Measurements from ENCODE around the gene ACOT9.
A peak's percentile ranks its signal among the peaks of the same experiment; 100 is the strongest.
"Not testable (repeated sequence)": the region's sequence is repeated elsewhere in the genome, so short reads cannot be mapped to it uniquely, and the experiment has no call there.

Gene ACOT9

DNA sequence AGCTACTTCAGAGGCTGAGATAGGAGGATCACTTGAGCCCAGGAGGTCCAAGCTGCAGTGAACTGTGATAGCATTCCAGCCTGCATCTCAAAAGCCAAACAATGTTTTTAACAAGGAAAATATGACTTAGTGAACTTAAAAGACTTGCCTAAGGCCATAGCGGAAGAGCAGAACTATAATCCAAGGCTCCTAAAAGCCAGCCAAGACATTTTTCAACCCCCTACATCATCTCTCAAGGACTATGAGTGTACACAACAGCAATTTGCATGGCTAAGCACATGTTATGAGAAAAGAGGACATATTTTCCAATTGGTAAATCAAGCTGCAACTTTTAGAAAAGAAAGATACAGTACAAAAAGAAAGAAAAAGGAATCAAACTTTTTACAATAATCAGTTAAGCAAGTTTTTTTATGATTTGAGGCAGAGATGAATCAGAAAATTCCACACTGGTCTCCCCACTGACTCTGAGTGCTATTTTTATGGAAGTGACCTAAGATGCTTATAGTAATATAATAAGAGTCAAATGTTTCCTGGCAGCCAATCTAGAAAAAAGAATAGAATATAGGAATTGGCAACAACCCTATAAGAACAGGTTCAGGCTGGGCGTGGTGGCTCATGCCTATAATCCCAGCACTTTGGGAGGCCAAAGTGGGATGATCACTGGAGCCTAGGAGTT is 9.8 kb upstream of the ACOT9 start:
- DNase-seq = no peak
- Histone ChIP-seq H3K36me3 (ENCODE audit: control insufficient read depth in 4 of 4, insufficient read depth in 4 of 4, low read length in 3 of 4) (no peaks in the 10 kb centered on the region), H3K27me3 (replicated peaks in 2 of 5; ENCODE audit: control insufficient read depth in 4 of 5, insufficient read depth in 5 of 5, low read length in 4 of 5) (peaks cover 0 to 3% (median 0%) of the 10 kb centered on the region in 5 experiments), H3K27ac (ENCODE audit: insufficient read depth in 1 of 2, low read depth in 1 of 2, low read length in 2 of 2, poor library complexity in 1 of 2, severe bottlenecking in 2 of 2) (no peak overlapping the region), H3K4me3 (ENCODE audit: control insufficient read depth in 1 of 7, extremely low read depth in 1 of 7, insufficient read depth in 4 of 7, low read depth in 2 of 7, low read length in 6 of 7) (no peak overlapping the region), H3K9me3 (ENCODE audit: control extremely low read depth in 1 of 5, control insufficient read depth in 4 of 5, insufficient read depth in 2 of 5, low read depth in 1 of 5, low read length in 4 of 5) (no peaks in the 10 kb centered on the region), H3K4me1 (ENCODE audit: control extremely low read depth in 1 of 4, control insufficient read depth in 4 of 4, insufficient read depth in 4 of 4, low read length in 3 of 4) (peaks cover 0 to 2% (median under 1%) of the 10 kb centered on the region in 4 experiments)
- ChIA-PET CTCF (interaction anchor here (1.1 to 1.7 kb wide), 3 partner anchors 10 to 150 kb away, joined by 3 to 4 read pairs (median 4); partner anchors contain the start of gene ACOT9), POLR2A (no interaction called here)
- WGBS (ENCODE audit: insufficient coverage) = 75% methylated on average over 2 of the region's 2 CpGs

DNA sequence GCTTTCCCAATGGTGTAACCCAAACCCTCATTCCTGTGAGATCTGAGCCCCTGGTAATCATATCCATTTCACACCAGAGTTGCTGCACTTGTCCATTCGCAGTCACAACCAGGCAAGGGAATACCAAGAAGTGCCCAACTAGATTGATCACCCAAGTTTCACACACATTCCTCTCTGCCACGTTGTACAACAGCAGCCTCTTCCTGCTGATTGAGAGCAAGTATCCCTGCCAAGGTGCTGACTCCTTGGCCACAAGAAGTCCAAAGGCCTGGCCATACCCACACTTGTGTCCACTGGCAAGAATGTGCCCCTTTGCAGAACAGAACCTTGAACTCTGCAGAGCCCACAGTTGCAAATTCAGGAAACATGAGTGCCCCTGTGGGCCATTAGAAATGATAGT is 6.5 kb upstream of the ACOT9 start:
- POLR2A ChIA-PET = no interaction called here

DNA sequence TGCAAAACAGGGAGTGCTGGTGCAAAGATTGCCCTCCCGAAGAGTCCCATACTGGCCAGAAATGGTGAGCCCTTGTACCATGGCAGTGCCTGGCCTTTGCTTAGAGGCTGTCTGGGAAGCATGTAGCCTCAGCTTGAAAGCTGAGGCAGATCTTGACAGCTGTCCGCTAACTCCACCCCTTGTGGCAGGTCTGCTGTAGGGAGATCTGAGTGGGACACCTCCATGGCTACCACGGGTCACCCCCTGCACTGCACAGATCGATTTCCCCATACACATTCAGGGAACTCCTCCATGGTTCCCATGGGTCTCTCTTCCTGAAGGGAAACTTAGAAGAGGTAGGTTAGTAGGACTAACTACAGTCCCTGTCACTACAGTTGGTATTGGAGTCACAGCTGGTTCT is 6.1 kb upstream of the ACOT9 start:
- H3K4me1 ChIP-seq (ENCODE audit: control extremely low read depth in 1 of 4, control insufficient read depth in 4 of 4, insufficient read depth in 4 of 4, low read length in 3 of 4) = peaks cover 0 to 3% (median 0%) of the 10 kb centered on the region in 4 experiments
- no peak overlapping the region for H3K27ac ChIP-seq (ENCODE audit: insufficient read depth in 1 of 2, low read depth in 1 of 2, low read length in 2 of 2, poor library complexity in 1 of 2, severe bottlenecking in 2 of 2)
- H3K36me3 ChIP-seq (ENCODE audit: control insufficient read depth in 4 of 4, insufficient read depth in 4 of 4, low read length in 3 of 4) = no peaks in the 10 kb centered on the region
- H3K27me3 ChIP-seq (replicated peaks in 2 of 5; ENCODE audit: control insufficient read depth in 4 of 5, insufficient read depth in 5 of 5, low read length in 4 of 5) = peaks cover 0 to 3% (median 0%) of the 10 kb centered on the region in 5 experiments
- POLR2A ChIA-PET = no interaction called here
- DNase-seq = no peak
- CTCF ChIA-PET = no interaction called here
- no peak overlapping the region for H3K4me3 ChIP-seq (ENCODE audit: control insufficient read depth in 1 of 7, extremely low read depth in 1 of 7, insufficient read depth in 4 of 7, low read depth in 2 of 7, low read length in 6 of 7)
- WGBS (ENCODE audit: insufficient coverage) = 93% methylated on average over 3 of the region's 4 CpGs
- H3K9me3 ChIP-seq (ENCODE audit: control extremely low read depth in 1 of 5, control insufficient read depth in 4 of 5, insufficient read depth in 2 of 5, low read depth in 1 of 5, low read length in 4 of 5) = no peaks in the 10 kb centered on the region

More for the DNA sequence above, 6.5 kb upstream of the ACOT9 start:
- peaks cover 0 to 3% (median 0%) of the 10 kb centered on the region in 4 experiments for H3K4me1 ChIP-seq (ENCODE audit: control extremely low read depth in 1 of 4, control insufficient read depth in 4 of 4, insufficient read depth in 4 of 4, low read length in 3 of 4)
- 56% methylated on average over 2 of the region's 2 CpGs for WGBS (ENCODE audit: insufficient coverage)
- no peaks in the 10 kb centered on the region for H3K36me3 ChIP-seq (ENCODE audit: control insufficient read depth in 4 of 4, insufficient read depth in 4 of 4, low read length in 3 of 4)
- no peak for DNase-seq
- H3K27ac ChIP-seq (ENCODE audit: insufficient read depth in 1 of 2, low read depth in 1 of 2, low read length in 2 of 2, poor library complexity in 1 of 2, severe bottlenecking in 2 of 2) = no peak overlapping the region
- CTCF ChIA-PET = no interaction called here
- H3K27me3 ChIP-seq (replicated peaks in 2 of 5; ENCODE audit: control insufficient read depth in 4 of 5, insufficient read depth in 5 of 5, low read length in 4 of 5) = peaks cover 0 to 3% (median 0%) of the 10 kb centered on the region in 5 experiments
- no peaks in the 10 kb centered on the region for H3K9me3 ChIP-seq (ENCODE audit: control extremely low read depth in 1 of 5, control insufficient read depth in 4 of 5, insufficient read depth in 2 of 5, low read depth in 1 of 5, low read length in 4 of 5)
- no peak overlapping the region for H3K4me3 ChIP-seq (ENCODE audit: control insufficient read depth in 1 of 7, extremely low read depth in 1 of 7, insufficient read depth in 4 of 7, low read depth in 2 of 7, low read length in 6 of 7)

DNA sequence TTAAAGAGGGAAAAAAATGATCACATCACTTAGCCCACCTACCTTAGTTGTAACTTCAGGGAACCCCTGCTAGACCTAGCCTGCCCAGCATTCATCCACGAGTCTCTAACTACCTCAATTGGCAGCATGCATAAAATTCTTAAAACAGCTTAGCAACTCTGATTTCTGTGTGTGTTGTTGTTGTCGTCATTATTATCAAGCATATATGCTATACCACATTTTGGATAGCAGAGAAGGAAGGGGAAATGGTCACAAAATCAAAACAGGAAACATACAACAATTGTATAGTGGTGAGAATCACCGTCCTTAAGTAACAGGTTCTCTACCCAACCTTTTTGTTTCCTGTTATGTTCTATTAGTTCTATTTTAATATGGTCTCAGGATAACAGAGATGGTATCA is 2.7 kb upstream of the ACOT9 start:
- POLR2A ChIA-PET = no interaction called here
- WGBS (ENCODE audit: insufficient coverage) = no CpG with 5 or more reads among the region's 3 CpGs
- H3K9me3 ChIP-seq (ENCODE audit: control extremely low read depth in 1 of 5, control insufficient read depth in 4 of 5, insufficient read depth in 2 of 5, low read depth in 1 of 5, low read length in 4 of 5) = peaks cover 0 to 5% (median 0%) of the 10 kb centered on the region in 5 experiments
- peak in 2 of 3 donors; percentile 66 to 76 for DNase-seq
- CTCF ChIA-PET = no interaction called here
- no peaks in the 10 kb centered on the region for H3K36me3 ChIP-seq (ENCODE audit: control insufficient read depth in 4 of 4, insufficient read depth in 4 of 4, low read length in 3 of 4)
- H3K4me1 ChIP-seq (ENCODE audit: control extremely low read depth in 1 of 4, control insufficient read depth in 4 of 4, insufficient read depth in 4 of 4, low read length in 3 of 4) = peaks cover 0 to 8% (median 2%) of the 10 kb centered on the region in 4 experiments
- no peak overlapping the region for H3K4me3 ChIP-seq (ENCODE audit: control insufficient read depth in 1 of 7, extremely low read depth in 1 of 7, insufficient read depth in 4 of 7, low read depth in 2 of 7, low read length in 6 of 7)
- peaks cover 0 to 10% (median 0%) of the 10 kb centered on the region in 5 experiments for H3K27me3 ChIP-seq (replicated peaks in 2 of 5; ENCODE audit: control insufficient read depth in 4 of 5, insufficient read depth in 5 of 5, low read length in 4 of 5)
- H3K27ac ChIP-seq (ENCODE audit: insufficient read depth in 1 of 2, low read depth in 1 of 2, low read length in 2 of 2, poor library complexity in 1 of 2, severe bottlenecking in 2 of 2) = no peak overlapping the region

DNA sequence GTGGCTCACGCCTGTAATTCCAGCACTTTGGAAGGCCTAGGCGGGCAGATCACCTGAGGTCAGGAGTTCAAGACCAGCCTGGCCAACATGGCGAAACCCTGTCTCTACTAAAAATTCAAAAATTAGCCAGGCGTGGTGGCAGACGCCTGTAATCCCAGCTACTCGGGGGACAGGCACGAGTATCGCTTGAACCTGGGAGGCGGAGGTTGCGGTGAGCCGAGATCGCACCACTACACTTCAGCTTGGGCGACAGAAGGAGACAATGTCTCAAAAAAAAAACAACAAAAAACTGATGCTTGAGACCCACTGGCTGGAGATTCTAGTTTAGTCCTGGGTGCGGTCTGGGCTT is 521 bp upstream of the ACOT9 start:
- not testable (repeated sequence) for DNase-seq

DNA sequence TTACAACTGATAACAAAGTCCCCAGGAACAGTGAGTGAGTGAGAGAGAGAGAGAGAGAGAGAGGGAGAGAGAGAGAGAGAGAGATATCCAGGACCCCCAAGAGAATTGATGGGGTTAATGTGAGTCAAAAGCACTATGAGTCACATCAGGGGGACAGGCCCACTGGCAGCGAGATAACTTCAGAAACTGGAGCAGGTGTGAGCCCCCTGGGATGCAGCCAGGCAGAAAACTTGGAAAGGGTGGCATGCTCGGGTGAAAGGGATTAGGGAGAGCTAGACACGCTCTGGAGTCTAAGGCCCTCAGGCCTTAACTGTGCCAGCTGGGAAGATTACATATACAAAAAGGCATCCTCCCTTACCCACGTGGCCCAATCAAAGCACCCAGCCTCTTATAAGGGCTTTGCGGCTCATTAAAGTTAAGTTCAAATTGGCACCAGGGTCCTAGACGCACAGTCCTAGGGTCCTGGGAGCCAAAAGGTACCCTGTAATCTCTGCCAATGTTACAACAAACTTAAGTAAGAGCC is 841 bp downstream of the ACOT9 start:
- CTCF ChIA-PET = interaction anchor here (0.9 to 1.6 kb wide), 4 partner anchors 10 to 160 kb away, joined by 3 to 5 read pairs (median 3); no protein-coding TSS in a partner anchor

More for the DNA sequence above, 521 bp upstream of the ACOT9 start:
- ChIA-PET CTCF (interaction anchor here (1.1 to 2.8 kb wide), 3 partner anchors 10 to 158 kb away, joined by 3 to 14 read pairs (median 3); no protein-coding TSS in a partner anchor), POLR2A (interaction anchor here (0.6 kb wide), 1 partner anchor 13 kb away, joined by 3 read pairs; no protein-coding TSS in a partner anchor)
- H3K27ac ChIP-seq (ENCODE audit: insufficient read depth in 1 of 2, low read depth in 1 of 2, low read length in 2 of 2, poor library complexity in 1 of 2, severe bottlenecking in 2 of 2); H3K9me3 ChIP-seq (ENCODE audit: control extremely low read depth in 1 of 5, control insufficient read depth in 4 of 5, insufficient read depth in 2 of 5, low read depth in 1 of 5, low read length in 4 of 5); H3K27me3 ChIP-seq (replicated peaks in 2 of 5; ENCODE audit: control insufficient read depth in 4 of 5, insufficient read depth in 5 of 5, low read length in 4 of 5); H3K4me1 ChIP-seq (ENCODE audit: control extremely low read depth in 1 of 4, control insufficient read depth in 4 of 4, insufficient read depth in 4 of 4, low read length in 3 of 4); H3K36me3 ChIP-seq (ENCODE audit: control insufficient read depth in 4 of 4, insufficient read depth in 4 of 4, low read length in 3 of 4): not testable (repeated sequence)
- H3K4me3 ChIP-seq (ENCODE audit: control insufficient read depth in 1 of 7, extremely low read depth in 1 of 7, insufficient read depth in 4 of 7, low read depth in 2 of 7, low read length in 6 of 7) = peak overlapping the region in 5 of 7 experiments; percentile 70 to 84 (median 74)
- 77% methylated on average over 12 of the region's 14 CpGs for WGBS (ENCODE audit: insufficient coverage)

DNA sequence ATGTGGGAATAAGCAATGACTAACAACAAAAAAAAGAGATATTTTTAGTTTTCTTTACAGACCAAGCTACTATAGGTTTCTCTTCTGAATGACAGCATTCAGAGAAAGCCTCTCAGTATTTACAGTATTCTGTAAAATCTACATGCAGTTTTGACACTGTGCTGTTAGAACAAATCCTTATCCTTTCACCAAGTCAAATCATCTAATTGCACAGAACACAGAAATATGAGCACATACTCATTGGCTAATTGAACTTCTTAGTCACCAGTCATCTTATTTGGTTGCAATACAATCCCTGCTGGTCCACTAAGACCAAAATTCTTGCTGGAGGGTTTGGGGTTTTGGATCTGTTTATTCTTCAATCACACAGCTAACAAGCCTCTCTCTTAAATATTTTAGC is 5.7 kb downstream of the ACOT9 start:
- DNase-seq = no peak
- Histone ChIP-seq H3K27ac (ENCODE audit: insufficient read depth in 1 of 2, low read depth in 1 of 2, low read length in 2 of 2, poor library complexity in 1 of 2, severe bottlenecking in 2 of 2) (no peak overlapping the region), H3K9me3 (ENCODE audit: control extremely low read depth in 1 of 5, control insufficient read depth in 4 of 5, insufficient read depth in 2 of 5, low read depth in 1 of 5, low read length in 4 of 5) (no peaks in the 10 kb centered on the region), H3K4me1 (ENCODE audit: control extremely low read depth in 1 of 4, control insufficient read depth in 4 of 4, insufficient read depth in 4 of 4, low read length in 3 of 4) (peaks cover 0 to 5% (median 0%) of the 10 kb centered on the region in 4 experiments), H3K27me3 (replicated peaks in 2 of 5; ENCODE audit: control insufficient read depth in 4 of 5, insufficient read depth in 5 of 5, low read length in 4 of 5) (no peaks in the 10 kb centered on the region), H3K36me3 (ENCODE audit: control insufficient read depth in 4 of 4, insufficient read depth in 4 of 4, low read length in 3 of 4) (peaks cover 0 to 8% (median 0%) of the 10 kb centered on the region in 4 experiments), H3K4me3 (ENCODE audit: control insufficient read depth in 1 of 7, extremely low read depth in 1 of 7, insufficient read depth in 4 of 7, low read depth in 2 of 7, low read length in 6 of 7) (no peak overlapping the region)
- POLR2A ChIA-PET = interaction anchor here (0.5 to 0.7 kb wide), 2 partner anchors 38 to 316 kb away, joined by 3 to 5 read pairs; no protein-coding TSS in a partner anchor
- CTCF ChIA-PET = no interaction called here

More for the DNA sequence above, 841 bp downstream of the ACOT9 start:
- Histone ChIP-seq H3K9me3 (ENCODE audit: control extremely low read depth in 1 of 5, control insufficient read depth in 4 of 5, insufficient read depth in 2 of 5, low read depth in 1 of 5, low read length in 4 of 5) (peaks cover 0 to 5% (median 0%) of the 10 kb centered on the region in 5 experiments), H3K36me3 (ENCODE audit: control insufficient read depth in 4 of 4, insufficient read depth in 4 of 4, low read length in 3 of 4) (no peaks in the 10 kb centered on the region), H3K27ac (ENCODE audit: insufficient read depth in 1 of 2, low read depth in 1 of 2, low read length in 2 of 2, poor library complexity in 1 of 2, severe bottlenecking in 2 of 2) (peak overlapping the region; percentile 40 to 73), H3K4me1 (ENCODE audit: control extremely low read depth in 1 of 4, control insufficient read depth in 4 of 4, insufficient read depth in 4 of 4, low read length in 3 of 4) (peaks cover 0 to 8% (median 2%) of the 10 kb centered on the region in 4 experiments), H3K27me3 (replicated peaks in 2 of 5; ENCODE audit: control insufficient read depth in 4 of 5, insufficient read depth in 5 of 5, low read length in 4 of 5) (peaks cover 0 to 7% (median 0%) of the 10 kb centered on the region in 5 experiments), H3K4me3 (ENCODE audit: control insufficient read depth in 1 of 7, extremely low read depth in 1 of 7, insufficient read depth in 4 of 7, low read depth in 2 of 7, low read length in 6 of 7) (peak overlapping the region in 6 of 7 experiments; percentile 53 to 84 (median 72))
- peak; percentile 9 to 54 (median 41) for DNase-seq
- POLR2A ChIA-PET = no interaction called here
- WGBS (ENCODE audit: insufficient coverage) = 42% methylated on average over 4 of the region's 6 CpGs
